Tibial nerve (tissue), 4 donors: ENCODE data around the gene KDM4F.

Experiments
- CTCF ChIP-seq, 5 experiments: fragments of 200-600 bp in 3 of 5; fragments of 450-650 bp in 2 of 5; sonication (generic) in 3 of 5; IDR thresholded peaks; one replicate each; pipeline ENCODE4 v1.5.1; 2016 to 2019; ENCODE audit warnings: antibody characterized with exemption in 5 of 5, mild to moderate bottlenecking in 3 of 5, moderate library complexity in 2 of 5
- EP300 ChIP-seq, 2 donors: sonication (generic); formaldehyde crosslinking; IDR thresholded peaks; one replicate each; pipeline ENCODE4 v1.6.1; 2017; ENCODE audit warnings: antibody characterized with exemption in 2 of 2, mild to moderate bottlenecking in 1 of 2
- POLR2A ChIP-seq, 2 donors: fragments of 450-650 bp; IDR thresholded peaks; one replicate each; pipeline ENCODE4 v1.6.1; 2017; ENCODE audit warnings: antibody characterized with exemption in 2 of 2, mild to moderate bottlenecking in 2 of 2, moderate library complexity in 2 of 2

GRCh38 chr11:95058621-95059020 is 9.4 kb downstream of the KDM4F start:
- TF ChIP-seq CTCF (IDR thresholded peaks at IDR 0.05) (no peak), POLR2A (IDR thresholded peaks at IDR 0.05) (no peak), EP300 (IDR thresholded peaks at IDR 0.05) (no peak)
